Measurements from ENCODE around the gene ADAMTS8. TPM values are rescaled to one million over a fixed set of nuclear protein-coding genes. Genes with fewer than 3 reads are reported as not detected.

The ADAMTS8 gene
- total RNA-seq, 6 experiments from 2014 or later: not detected

DNA sequence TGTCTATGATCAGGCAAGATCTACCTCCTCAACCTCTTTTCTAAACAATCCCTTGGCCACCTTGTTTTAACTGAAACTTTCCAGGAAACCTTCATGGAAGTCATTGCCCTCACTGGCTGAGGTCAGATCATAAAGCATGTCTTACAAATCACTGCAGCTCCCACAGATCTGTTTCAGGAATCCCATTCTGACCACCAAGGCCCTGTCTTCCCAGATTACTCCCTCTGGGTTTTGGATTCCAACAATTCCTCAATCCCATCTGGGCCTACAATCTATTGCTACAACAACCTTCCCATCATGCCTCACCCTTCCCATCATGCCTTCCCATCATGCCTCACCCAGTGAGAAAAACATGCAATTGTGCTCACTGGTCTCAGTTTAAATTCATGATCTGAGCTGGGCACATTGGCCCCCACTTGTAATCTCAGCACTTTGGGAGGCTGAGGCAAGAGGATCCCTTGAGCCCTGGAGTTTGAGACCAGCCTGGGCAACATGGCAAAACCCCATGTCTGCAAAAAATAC, 35.9 kb upstream of the ADAMTS8 start:
- Mint-ChIP-seq H3K4me1 (ENCODE audit: low read depth) (no peaks in the 10 kb centered on the region), H3K27ac (no peak overlapping the region), H3K27me3 (ENCODE audit: insufficient read depth) (peaks cover 12% of the 10 kb centered on the region)

DNA sequence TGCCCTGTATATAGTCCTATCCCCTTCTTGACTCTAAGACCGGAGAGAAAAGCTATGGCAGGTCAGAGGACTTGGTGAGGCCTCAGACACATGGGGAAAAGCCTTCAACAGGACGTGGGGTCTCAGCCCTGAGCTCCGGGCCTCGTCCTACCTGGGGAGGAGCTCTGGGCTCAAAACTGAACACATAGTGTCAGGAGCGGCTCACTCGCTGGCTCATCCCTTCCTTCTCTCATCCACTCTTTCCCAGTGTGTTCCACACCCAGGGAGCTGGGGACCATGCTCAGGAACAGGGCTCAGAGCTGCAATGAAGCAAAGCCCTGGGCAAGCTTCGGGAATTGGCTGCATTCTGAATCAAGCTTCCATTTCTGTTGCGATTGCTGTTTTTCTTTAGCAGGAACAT, 34.5 kb upstream of the ADAMTS8 start:
- no peaks in the 10 kb centered on the region; the same call in 1 of the 2 replicates for H3K36me3 Mint-ChIP-seq (ENCODE audit: low read depth)
- no peak overlapping the region for H3K4me3 Mint-ChIP-seq
- H3K27ac Mint-ChIP-seq: no peak overlapping the region
- DNase-seq: no peak
- peaks cover 18% of the 10 kb centered on the region for H3K27me3 Mint-ChIP-seq (ENCODE audit: insufficient read depth)
- H3K9me3 Mint-ChIP-seq: no peaks in the 10 kb centered on the region
- H3K4me1 Mint-ChIP-seq (ENCODE audit: low read depth): peaks cover 5% of the 10 kb centered on the region; the same call in 1 of the 2 replicates
- TF ChIP-seq, protein P1, sequence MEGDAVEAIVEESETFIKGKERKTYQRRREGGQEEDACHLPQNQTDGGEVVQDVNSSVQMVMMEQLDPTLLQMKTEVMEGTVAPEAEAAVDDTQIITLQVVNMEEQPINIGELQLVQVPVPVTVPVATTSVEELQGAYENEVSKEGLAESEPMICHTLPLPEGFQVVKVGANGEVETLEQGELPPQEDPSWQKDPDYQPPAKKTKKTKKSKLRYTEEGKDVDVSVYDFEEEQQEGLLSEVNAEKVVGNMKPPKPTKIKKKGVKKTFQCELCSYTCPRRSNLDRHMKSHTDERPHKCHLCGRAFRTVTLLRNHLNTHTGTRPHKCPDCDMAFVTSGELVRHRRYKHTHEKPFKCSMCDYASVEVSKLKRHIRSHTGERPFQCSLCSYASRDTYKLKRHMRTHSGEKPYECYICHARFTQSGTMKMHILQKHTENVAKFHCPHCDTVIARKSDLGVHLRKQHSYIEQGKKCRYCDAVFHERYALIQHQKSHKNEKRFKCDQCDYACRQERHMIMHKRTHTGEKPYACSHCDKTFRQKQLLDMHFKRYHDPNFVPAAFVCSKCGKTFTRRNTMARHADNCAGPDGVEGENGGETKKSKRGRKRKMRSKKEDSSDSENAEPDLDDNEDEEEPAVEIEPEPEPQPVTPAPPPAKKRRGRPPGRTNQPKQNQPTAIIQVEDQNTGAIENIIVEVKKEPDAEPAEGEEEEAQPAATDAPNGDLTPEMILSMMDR (IDR thresholded peaks at IDR 0.05): no peak

More for the DNA sequence above, 35.9 kb upstream of the ADAMTS8 start:
- Mint-ChIP-seq H3K36me3 (ENCODE audit: low read depth) (no peaks in the 10 kb centered on the region; the same call in 1 of the 2 replicates), H3K4me3 (no peak overlapping the region), H3K9me3 (no peaks in the 10 kb centered on the region)
- TF ChIP-seq, protein P1 (IDR thresholded peaks at IDR 0.05): no peak
- DNase-seq: peak; percentile 3

DNA sequence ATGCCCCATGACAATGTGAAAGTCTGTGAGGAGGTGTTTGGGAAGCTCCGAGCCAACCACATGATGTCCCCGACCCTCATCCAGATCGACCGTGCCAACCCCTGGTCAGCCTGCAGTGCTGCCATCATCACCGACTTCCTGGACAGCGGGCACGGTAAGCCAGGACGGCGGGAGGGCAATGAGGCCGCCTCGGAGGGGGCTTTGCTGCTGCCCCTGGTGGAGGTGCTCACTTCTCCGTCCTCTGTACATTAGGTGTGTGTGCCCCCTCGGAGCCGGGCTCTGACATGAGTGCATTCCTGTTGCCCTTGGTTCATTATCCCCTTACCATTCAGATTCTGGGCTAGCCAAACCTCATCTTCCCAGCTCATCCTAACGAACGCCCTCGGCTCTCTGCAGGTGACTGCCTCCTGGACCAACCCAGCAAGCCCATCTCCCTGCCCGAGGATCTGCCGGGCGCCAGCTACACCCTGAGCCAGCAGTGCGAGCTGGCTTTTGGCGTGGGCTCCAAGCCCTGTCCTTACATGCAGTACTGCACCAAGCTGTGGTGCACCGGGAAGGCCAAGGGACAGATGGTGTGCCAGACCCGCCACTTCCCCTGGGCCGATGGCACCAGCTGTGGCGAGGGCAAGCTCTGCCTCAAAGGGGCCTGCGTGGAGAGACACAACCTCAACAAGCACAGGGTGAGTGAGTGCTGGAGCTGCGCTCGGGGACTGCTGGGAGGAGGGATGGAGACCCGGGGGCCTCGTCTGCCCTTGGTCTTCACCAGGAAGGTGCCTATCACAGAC, 33.9 kb upstream of the ADAMTS8 start:
- no peak for DNase-seq
- Mint-ChIP-seq H3K27me3 (ENCODE audit: insufficient read depth) (peaks cover 23% of the 10 kb centered on the region), H3K4me3 (no peak overlapping the region), H3K36me3 (ENCODE audit: low read depth) (no peaks in the 10 kb centered on the region; the same call in 1 of the 2 replicates), H3K27ac (no peak overlapping the region), H3K9me3 (no peaks in the 10 kb centered on the region), H3K4me1 (ENCODE audit: low read depth) (peaks cover 5% of the 10 kb centered on the region; the same call in 1 of the 2 replicates)
- TF ChIP-seq, protein P1 (IDR thresholded peaks at IDR 0.05): no peak

DNA sequence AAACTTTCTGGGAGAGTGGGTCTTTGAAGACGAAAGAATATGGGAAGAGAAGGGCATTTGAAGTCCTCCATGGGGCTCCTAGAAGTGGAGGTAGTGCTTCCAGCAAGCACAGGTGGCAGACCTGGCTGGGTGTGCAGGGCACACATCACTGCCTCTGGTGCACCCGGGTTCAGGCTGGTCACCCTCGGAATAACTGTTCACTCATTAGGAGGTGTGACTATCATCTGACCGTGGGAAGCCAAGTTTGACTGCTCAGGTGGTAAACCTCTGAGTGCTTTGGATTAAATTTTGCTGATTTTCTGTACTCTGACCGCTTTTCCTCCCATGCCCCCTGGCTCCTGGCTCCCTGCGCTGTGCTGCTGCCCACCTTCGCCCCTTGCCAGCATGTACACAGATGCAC, 31.1 kb upstream of the ADAMTS8 start:
- H3K4me1 Mint-ChIP-seq (ENCODE audit: low read depth): peaks cover 13% of the 10 kb centered on the region
- H3K27ac Mint-ChIP-seq: no peak overlapping the region
- peaks cover 32% of the 10 kb centered on the region for H3K27me3 Mint-ChIP-seq (ENCODE audit: insufficient read depth)
- TF ChIP-seq, protein P1 (IDR thresholded peaks at IDR 0.05): no peak
- H3K4me3 Mint-ChIP-seq: no peak overlapping the region
- H3K9me3 Mint-ChIP-seq: no peaks in the 10 kb centered on the region
- H3K36me3 Mint-ChIP-seq (ENCODE audit: low read depth): no peaks in the 10 kb centered on the region; the same call in 1 of the 2 replicates
- no peak for DNase-seq

DNA sequence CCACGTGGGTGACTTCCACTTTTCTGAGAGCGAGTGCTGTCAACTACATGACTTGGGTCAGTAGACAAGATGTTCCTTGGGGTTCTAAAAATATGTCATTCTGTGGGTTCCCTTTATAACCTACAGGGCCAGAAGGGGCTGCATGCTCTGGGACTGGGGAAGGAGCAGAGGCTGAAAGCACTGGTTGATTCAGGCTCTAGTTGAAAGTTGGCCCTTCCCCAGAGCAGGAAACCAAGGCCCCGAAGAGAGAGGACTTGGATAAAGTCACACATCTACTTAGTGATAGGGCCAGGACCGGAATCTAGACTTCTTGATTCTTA, 30.0 kb upstream of the ADAMTS8 start:
- no peak overlapping the region for H3K27ac Mint-ChIP-seq
- H3K9me3 Mint-ChIP-seq: no peaks in the 10 kb centered on the region
- TF ChIP-seq, protein P1 (IDR thresholded peaks at IDR 0.05): no peak
- no peak for DNase-seq
- H3K27me3 Mint-ChIP-seq (ENCODE audit: insufficient read depth): peaks cover 34% of the 10 kb centered on the region
- H3K4me3 Mint-ChIP-seq: no peak overlapping the region
- H3K36me3 Mint-ChIP-seq (ENCODE audit: low read depth): no peaks in the 10 kb centered on the region
- H3K4me1 Mint-ChIP-seq (ENCODE audit: low read depth): peaks cover 20% of the 10 kb centered on the region

All from HFFc6 (cell line).